ENCODE data around the gene STRADA.
A peak's percentile ranks its signal among the peaks of the same experiment; 100 is the strongest.

The STRADA gene

GRCh38 chr17:63700528-63701455 is 40.8 kb downstream of the STRADA start:
- peak overlapping the region; percentile 62 for H3K4me3 ChIP-seq (ENCODE audit: low read depth, low read length)

GRCh38 chr17:63699638-63700527 is 41.7 kb downstream of the STRADA start, which contains the start of gene LIMD2:
LIMD2 (minus strand) TSS chr17:63700125; CDS start chr17:63699298, 827 bp downstream.
- H3K4me3 ChIP-seq (ENCODE audit: low read depth, low read length), result peak within 1 kb of the TSS; percentile 62

More at GRCh38 chr17:63700528-63701455, 40.8 kb downstream of the STRADA start:
- TF ChIP-seq CTCF (IDR thresholded peaks at IDR 0.05; ENCODE audit: low read depth, low read length), result no peak

GRCh38 chr17:63698886-63699637 is 42.5 kb downstream of the STRADA start:
- no peak for TF ChIP-seq CTCF (IDR thresholded peaks at IDR 0.05; ENCODE audit: low read depth, low read length)
- peak overlapping the region; percentile 62 for H3K4me3 ChIP-seq (ENCODE audit: low read depth, low read length)

More at GRCh38 chr17:63699638-63700527, 41.7 kb downstream of the STRADA start, which contains the start of gene LIMD2:
- TF ChIP-seq CTCF (IDR thresholded peaks at IDR 0.05; ENCODE audit: low read depth, low read length), result no peak

- TF ChIP-seq CTCF (IDR thresholded peaks at IDR 0.05; ENCODE audit: low read depth, low read length), result no peak
- peak overlapping the region; percentile 62; the same call in 1 of the 2 replicates for H3K4me3 ChIP-seq (ENCODE audit: low read depth, low read length)
Measured at GRCh38 chr17:63698381-63698885, 43.2 kb downstream of the STRADA start.

- H3K4me3 ChIP-seq (ENCODE audit: low read depth, low read length), result no peak overlapping the region
- TF ChIP-seq CTCF (IDR thresholded peaks at IDR 0.05; ENCODE audit: low read depth, low read length), result 0 out of 2 replicates have a peak, but pooled peaks have one; percentile 16
Measured at GRCh38 chr17:63697341-63698286, 44.0 kb downstream of the STRADA start.

All from WI38 (cell line).